GM18909 (cell line): Measurements from ENCODE around the gene NARS2.
"Not testable (repeated sequence)": the region's sequence is repeated elsewhere in the genome, so short reads cannot be mapped to it uniquely, and the experiment has no call there.

Experiments used
- ATAC-seq: cut with Tn5 transposase; IDR thresholded peaks from one replicate; pipeline ENCODE4 v1.9.1; 2021; ENCODE audit warnings: mild to moderate bottlenecking; ENCODE audit not compliant: unreplicated experiment, poor library complexity

The NARS2 gene, protein sequence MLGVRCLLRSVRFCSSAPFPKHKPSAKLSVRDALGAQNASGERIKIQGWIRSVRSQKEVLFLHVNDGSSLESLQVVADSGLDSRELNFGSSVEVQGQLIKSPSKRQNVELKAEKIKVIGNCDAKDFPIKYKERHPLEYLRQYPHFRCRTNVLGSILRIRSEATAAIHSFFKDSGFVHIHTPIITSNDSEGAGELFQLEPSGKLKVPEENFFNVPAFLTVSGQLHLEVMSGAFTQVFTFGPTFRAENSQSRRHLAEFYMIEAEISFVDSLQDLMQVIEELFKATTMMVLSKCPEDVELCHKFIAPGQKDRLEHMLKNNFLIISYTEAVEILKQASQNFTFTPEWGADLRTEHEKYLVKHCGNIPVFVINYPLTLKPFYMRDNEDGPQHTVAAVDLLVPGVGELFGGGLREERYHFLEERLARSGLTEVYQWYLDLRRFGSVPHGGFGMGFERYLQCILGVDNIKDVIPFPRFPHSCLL

DNA sequence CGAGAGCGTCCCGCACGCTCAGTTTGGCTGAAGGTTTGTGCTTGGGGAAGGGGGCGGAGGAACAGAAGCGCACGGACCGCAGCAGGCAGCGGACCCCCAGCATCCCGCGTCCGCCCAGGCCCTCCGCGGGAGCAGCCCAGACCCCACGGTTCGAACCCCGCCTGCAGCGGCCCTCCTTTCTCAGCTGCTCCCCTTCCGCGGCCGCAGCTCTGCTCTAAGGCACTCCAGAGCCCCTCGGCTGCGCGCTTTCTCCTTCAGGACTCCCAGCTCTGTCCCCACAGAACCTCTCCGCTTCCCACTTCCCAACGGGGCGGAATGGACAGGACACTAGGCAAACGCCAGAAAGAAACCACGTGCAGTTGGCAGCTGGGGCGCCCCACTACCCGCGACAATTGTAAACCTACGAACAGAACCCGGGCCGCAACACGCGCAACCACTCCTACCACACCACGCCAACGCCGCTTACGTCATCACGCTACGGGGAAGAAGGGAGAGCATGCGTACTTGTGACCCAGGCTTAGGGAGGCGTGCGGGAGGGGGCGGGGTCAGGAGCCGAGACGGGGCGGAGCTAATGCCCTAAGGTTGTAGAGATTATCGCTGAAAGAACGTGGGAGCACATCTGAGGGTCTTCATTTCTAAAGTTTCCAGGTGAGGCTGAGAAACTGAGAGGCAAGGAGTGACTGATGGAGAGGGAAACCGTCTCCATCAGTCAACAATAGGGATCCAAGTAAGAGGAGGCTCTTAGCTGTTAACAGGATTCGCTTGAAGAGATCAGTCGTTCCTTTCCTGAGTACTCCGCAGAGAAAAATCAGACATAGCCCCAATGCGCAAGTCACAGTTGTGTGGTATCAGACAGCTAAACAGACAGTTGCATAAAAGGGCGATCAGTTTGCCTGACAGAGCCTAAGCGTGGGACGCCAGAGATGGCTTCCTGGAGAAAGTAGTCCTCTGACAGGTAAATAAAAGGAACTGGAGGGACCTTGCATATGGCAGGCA is at the start of gene NARS2:
Gene NARS2 (minus strand): TSS at position 479 of the 996 bp plus-strand sequence. CDS start 376 bp downstream, at position 103.
- peak; percentile 96 for ATAC-seq

DNA sequence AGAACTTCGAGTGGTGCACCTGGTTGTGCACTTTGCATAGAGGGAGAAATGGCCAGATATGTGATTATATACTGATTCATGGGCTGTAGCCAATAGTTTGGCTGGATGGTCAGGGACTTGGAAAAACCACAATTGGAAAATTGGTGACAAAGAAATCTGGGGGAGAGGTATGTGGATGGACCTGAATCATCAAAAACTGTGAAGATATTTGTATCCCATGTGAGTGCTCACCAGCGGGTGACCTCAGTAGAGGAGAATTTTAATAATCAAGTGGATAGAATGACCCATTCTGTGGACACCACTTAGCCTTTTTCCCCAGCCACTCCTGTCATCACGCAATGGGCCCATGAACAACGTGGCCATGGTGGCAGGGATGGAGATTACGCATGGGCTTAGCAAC is 48.0 kb upstream of the NARS2 start:
- no peak for ATAC-seq

DNA sequence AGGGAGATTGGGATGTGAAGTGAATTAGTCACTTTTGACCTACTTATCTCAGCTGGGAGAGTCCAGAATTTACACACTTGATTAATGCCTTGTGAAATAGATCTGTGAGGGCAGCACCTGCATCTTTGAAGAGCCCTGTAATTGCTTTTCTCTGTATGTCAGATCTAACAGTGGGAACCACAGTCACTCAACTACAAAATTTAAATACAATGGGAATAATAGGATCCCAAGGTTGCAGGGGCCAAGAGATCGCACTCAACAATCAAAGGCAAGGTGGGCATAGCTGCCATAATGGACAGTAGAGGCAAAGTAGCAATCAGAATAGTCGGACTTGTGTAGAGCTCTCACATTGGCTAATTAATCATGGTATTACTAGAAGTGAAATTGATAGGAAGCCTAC is 45.5 kb upstream of the NARS2 start:
- ATAC-seq: no peak

DNA sequence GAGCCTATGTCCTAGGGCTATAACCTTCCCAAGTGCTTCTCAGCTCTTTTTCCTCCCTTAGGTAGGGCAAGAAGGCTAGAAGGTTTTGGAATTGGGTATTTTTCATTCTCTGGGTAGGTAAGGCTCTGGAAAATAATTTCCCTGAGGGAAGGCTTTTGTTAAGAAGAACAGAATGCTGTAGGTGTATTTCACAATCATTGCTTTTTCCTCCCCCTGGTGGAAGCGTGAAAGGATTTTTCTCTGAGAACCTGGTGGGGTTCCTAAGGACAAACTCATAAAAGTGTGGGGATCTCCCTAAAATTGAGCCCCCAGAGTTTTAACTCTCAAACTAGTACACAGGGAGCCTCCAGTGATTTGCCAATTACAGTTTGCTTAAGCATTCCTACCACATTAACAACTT is 41.1 kb upstream of the NARS2 start:
- ATAC-seq: no peak

DNA sequence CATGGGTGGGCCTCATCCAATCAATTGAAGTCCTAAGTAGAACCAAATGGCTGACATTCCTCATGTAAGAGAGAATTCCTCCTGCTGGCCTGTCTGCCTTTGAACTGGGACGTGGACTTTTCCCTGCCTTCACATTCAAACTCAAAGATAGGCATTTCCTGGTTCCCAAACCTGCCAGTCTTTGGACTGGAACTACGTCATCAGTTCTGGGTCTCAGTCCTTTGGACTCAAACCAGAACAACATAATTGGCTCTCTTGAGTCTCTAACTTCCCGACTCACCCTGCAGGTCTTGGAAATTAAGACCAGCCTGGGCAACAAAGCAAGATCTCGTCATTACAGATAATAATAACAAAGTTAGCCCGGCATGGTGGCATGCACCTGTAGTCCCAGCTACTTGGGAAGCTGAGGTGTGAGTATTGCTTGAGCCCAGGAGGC is 38.7 kb upstream of the NARS2 start:
- no peak for ATAC-seq

DNA sequence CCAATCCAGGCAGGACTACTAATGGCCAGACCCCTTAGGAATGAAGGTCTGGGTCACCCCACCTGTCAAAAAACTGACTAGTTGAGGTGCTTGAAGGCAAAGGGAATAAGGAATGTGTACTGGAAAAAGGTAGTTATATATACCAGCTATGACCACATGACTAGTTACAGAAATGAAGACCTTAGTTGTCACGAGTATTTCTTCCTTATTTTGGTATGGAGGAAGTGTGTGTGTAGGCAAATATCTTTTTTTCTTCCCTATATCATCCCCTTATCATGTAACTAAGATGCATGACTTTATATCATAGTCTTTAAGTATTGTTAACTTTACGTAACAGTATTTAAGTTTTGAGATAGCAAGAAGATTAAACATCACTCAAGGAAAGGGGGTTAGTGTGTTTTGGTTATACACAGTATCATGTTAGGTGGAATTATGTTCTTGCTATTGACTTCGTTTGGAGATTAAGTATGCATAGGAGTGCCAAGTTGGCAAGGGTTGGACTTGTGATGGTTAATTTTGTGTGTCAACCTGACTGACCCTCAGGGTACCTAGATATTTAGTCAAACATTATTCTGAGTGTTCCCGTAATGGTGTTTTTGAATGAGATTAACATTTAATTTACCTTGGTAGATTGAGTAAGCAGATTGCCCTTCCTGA is 38.2 kb upstream of the NARS2 start:
- ATAC-seq: no peak

DNA sequence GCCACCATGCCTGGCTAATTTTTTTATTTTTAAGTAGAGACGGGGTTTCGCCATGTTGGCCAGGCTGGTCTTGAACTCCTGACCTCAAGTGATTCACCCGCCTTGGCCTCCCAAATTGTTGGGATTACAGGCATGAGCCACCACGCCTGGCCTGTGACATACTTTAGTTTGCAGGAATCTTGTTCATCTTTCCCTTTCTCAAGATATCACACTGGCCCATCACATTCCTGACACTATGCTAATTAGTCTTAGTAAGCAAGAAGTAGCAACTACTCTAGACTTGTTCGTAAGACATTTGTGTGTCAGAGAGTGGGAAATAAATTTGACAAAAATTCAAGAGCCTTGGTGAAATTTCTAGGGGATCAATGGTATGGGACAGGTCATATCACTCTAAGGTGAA is 34.7 kb upstream of the NARS2 start:
- ATAC-seq: not testable (repeated sequence)

DNA sequence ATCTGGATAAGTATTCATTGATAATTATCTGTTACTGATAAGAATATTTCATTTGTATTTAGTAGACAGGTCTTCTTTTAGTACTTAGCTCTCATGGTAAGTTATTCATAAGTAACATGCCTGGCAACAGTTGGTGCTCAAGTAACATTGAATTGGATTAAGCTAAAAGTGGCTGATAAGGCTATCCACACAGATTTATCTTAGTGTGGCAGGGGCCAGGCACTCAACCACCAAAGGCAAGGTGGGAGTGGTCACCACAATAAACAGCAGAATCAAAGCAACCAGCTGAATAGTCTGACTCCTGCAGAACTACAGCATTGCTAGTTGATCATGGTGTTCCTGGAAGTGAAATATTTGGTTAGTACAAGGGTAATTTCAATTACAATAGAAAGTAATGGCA is 33.0 kb upstream of the NARS2 start:
- no peak for ATAC-seq

DNA sequence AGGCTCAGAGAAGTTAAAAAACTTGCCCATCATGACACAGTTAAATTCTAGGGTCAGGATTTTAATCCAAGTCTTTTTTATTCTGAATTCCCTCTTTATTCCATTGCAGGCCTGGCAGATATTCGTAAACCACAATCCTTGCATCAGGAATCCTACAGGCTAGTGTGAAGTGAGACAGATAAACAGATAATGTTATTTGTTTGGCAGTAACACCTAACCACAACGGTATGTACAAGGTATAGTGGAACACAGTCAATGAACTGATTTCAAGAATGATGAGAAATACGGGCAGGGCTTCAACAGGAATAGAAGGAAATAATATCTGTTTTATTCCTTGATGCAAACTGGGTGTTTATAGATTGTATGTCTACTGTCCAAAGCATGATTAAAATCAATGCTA is 32.0 kb upstream of the NARS2 start:
- no peak for ATAC-seq

DNA sequence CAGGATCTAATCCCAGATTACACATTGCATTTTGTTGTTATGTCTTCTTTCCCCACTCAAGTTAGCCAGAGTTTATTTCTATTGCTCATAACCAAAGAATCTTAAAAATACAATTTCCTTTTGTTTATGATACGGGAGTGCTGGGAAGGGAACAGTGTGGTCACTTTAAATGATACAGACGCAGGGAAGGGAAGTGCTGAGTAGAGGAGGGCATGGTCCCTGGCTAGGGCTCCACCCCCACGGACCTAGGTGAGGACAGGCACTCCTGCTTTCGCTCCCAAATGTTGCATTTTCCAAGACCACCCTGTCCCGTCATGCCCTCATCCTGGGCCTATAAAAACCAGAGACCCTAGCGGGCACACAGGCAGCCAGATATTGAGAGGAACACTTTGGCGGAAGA is 30.6 kb upstream of the NARS2 start:
- no peak for ATAC-seq

DNA sequence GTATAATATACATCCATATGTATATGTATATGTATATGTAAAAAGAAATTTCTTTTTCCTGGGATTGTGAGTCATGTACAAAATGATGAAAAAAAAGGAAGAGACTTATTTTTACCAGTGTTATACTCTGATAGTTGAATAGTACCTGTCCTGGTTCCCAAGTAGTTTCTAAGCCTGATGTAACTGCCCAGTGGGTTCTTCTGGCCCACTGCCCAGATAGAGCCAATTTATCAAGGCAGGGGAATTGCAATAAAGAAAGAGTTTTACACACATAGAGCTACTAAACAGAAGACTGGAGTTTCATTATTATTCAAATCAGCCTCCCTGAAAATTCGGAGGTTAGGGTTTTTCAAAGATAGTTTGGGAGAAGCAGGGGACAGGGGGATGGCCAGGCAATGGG is 29.1 kb upstream of the NARS2 start:
- ATAC-seq: no peak

DNA sequence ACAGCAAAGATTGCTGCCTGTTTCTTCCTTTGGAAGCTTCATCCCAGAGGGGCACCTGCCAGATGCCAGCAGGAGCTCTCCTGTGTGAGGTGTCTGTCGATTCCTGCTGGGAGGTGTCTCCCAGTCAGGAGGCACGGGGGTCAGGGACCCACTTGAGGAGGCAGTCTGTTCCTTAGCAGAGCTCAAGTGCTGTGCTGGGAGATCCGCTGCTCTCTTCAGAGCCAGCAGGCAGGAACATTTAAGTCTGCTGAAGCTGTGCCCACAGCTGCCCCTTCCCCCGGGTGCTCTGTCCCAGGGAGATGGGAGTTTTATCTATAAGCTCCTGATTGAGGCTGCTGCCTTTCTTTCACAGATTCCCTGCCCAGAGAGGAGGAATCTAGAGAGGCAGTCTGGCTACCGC is 28.1 kb upstream of the NARS2 start:
- ATAC-seq: not testable (repeated sequence)

DNA sequence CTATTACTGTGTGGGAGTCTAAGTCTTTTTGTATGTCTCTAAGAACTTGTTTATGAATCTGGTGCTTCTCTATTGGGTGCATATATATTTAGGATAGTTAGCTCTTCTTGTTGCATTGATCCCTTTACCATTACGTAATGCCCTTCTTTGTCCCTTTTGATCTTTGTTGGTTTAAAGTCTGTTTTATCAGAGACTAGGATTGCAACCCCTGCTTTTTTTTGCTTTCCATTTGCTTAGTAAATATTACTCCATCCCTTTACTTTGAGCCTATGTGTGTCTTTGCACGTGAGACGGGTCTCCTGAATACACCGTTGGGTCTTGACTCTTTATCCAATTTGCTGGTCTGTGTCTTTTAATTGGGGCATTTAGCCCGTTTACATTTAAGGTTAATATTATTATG is 26.4 kb upstream of the NARS2 start:
- ATAC-seq: not testable (repeated sequence)

DNA sequence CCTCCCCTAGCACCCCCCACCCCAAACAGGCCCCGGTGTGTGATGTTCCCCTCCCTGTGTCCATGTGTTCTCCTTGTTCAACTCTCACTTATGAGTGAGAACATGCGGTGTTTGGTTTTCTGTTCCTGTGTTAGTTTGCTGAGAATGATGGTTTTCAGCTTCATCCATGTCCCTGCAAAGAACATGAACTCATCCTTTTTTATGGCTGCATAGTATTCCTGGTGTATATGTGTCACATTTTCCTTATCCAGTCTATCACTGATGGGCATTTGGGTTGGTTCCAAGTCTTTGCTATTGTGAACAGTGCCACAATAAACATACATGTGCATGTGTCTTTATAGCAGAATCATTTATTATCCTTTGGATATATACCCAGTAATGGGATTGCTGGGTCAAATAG is 22.9 kb upstream of the NARS2 start:
- not testable (repeated sequence) for ATAC-seq

DNA sequence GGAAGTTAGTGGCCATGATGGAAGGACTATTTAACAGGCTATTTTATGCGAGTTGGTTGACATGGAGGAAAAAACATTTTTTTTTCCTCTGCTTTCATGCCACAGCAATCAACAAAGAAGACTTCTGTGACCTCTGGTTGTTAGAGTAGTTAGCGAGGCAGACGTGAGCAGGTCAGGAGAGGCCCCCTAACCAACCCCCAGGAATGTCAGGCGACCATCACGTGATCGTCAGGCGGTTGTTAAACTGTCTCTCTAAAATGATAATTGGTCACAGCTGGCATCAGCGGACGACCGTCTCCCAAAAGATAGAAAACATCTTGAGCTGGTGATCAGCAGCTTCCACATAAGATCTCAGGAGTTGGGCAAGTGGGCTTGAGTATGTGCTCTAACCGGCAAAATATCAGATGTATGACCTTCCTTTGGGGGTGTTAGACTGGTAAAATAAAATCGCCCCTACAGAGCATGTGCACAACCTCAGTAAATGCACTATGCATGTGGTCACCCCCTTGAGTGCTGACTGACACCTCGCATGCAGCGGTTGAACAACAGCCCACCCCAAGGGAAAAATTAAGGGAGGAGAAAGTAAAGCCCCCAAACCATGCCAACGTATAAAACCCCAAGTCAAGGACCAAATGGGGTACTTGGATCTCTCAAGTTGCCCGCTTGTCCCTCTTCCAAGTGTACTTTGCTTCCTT is 20.9 kb upstream of the NARS2 start:
- ATAC-seq: no peak

DNA sequence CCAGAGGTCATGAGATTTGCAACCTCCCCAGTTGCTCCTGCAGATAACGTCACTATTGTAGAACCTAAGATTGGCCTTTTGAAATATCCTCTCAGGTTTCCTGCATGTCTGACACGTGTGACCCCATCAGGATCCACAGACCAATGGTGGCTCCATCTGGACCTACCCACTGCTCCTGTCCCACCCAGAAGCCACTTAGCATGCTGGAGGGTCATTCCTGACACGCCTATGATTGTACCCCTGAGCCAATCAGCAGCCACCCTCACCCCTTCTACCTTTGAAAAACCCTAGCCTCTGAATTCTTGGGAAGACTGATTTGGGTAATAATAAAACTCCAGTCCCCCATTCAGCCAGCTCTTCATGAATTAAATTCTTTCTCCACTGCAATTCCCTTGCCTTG is 20.1 kb upstream of the NARS2 start:
- no peak for ATAC-seq

DNA sequence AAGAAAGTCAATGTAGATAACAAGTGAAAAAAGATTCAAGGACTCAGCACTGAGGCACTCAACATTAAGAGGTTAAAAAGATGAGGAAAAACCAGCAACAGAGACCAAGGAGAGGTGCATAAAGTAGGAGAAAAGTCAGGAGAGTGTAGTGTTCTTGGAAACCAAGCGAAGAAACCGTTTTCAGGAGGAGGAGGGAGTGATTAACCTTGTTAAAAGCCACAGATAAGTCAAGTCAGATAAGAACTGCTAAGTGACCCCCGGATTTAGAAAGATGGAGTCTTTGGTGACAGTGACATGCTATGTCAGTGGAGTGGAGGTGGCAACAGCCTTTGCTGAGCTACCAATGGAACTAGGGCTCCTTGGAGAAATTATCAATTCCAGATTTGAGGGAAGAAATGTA is 13.9 kb upstream of the NARS2 start:
- ATAC-seq: no peak

DNA sequence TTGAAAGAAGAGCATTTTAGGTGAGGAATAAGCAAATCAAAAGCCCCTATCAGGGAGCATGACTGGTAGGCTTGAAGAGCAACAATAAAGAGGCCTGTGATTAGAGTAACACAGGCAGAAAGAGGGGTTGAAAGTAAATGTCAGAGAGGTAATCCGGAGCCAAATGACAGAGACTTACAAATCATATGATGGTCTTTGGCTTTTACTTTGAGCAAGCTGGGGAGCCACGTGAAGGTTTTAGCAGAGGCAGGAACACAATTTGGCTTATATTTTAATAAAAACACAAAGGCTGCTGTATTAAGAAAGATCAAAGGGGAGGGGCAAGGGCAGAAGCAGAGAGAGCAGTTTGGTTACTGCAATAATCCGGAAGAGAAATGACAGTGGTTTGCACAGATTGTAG is 12.8 kb upstream of the NARS2 start:
- ATAC-seq: no peak

DNA sequence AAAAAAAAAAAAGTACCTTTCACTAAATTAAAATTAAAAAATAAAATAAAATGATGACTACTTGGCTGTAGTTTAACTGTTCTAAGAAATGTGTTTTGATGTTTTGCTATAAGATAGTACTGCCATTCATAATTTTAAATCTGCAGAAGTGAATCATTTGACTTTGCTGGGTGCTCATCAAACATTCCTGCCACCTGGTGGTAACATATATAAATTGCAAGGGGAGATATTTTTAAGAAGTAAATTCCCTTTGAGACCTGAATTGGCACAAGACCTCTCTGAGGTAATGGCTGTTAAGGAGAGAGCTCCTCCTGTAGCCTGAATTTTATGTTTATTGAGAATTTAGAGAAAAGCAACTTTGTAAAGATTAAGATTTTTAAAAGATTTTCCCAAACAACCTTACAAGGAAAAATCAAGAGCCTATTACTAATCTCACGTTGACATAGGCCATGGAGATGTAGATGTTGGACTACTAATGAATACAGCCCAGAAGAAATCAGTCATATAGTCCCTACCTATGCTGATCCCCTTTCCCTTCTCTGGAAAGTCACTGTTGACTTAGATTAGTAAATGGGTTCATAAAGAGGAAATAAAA is 11.9 kb upstream of the NARS2 start:
- ATAC-seq: no peak

DNA sequence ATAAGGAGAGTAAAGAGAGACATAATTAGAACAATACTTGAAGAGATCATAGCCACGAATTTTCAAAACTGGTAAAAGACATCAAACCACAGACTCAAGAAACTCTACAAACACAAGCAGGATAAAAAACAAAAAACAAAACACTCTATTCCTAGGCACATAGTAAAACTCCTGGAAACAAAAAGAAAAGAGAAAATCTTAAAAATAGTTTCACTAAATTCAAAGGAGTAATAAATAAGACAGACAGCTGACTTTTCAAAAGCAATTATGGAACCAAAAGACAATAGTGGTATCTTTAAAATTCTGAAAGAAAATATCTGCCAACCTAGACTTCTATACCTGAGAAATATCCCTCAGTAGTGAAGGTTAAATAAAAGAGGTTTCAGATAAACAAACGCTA is 9.2 kb upstream of the NARS2 start:
- ATAC-seq: no peak
